GM23248 (cell line): ENCODE results near the gene TLR9. TPM values are rescaled to one million over a fixed set of nuclear protein-coding genes. Genes with fewer than 3 reads are reported as not detected.
A peak's percentile ranks its signal among the peaks of the same experiment; 100 is the strongest.

Source experiments
- DNase-seq: peaks from one replicate; pipeline ENCODE4 v3.0.0-alpha.2; 2015
- H2AFZ ChIP-seq: fragments of 200-600 bp; sonication (generic); 2 replicates; pipeline ENCODE4 v1.6.1; 2016; ENCODE audit warnings: antibody characterized with exemption
- H3F3A ChIP-seq: fragments of 200-600 bp; sonication (generic); 2 replicates; pipeline ENCODE4 v1.6.1; 2016; ENCODE audit warnings: mild to moderate bottlenecking, antibody characterized with exemption, mixed run types; ENCODE audit not compliant: insufficient read depth
- H3K27ac ChIP-seq: fragments of 200-600 bp; sonication (generic); 2 replicates; pipeline ENCODE4 v1.5.1; 2016; ENCODE audit warnings: mild to moderate bottlenecking
- H3K27me3 ChIP-seq: fragments of 200-600 bp; sonication (generic); replicated peaks from 2 replicates; pipeline ENCODE4 v1.6.1; 2016; ENCODE audit warnings: mild to moderate bottlenecking; ENCODE audit not compliant: insufficient read depth
- H3K36me3 ChIP-seq: fragments of 200-600 bp; sonication (generic); 2 replicates; pipeline ENCODE4 v1.6.1; 2016; ENCODE audit warnings: low read depth, mild to moderate bottlenecking
- H3K4me1 ChIP-seq: fragments of 200-600 bp; sonication (generic); 2 replicates; pipeline ENCODE4 v1.6.1; 2016; ENCODE audit warnings: mild to moderate bottlenecking; ENCODE audit not compliant: insufficient read depth
- H3K4me2 ChIP-seq: fragments of 200-600 bp; sonication (generic); one replicate; pipeline ENCODE4 v1.6.1; 2016; ENCODE audit warnings: mild to moderate bottlenecking; ENCODE audit not compliant: unreplicated experiment
- H3K4me3 ChIP-seq: fragments of 200-600 bp; sonication (generic); 2 replicates; pipeline ENCODE4 v1.5.1; 2016; ENCODE audit warnings: mild to moderate bottlenecking
- H3K79me2 ChIP-seq: fragments of 200-600 bp; sonication (generic); 2 replicates; pipeline ENCODE4 v1.6.1; 2016; ENCODE audit warnings: mild to moderate bottlenecking; ENCODE audit not compliant: insufficient read depth
- H3K9ac ChIP-seq: fragments of 200-600 bp; sonication (generic); 2 replicates; pipeline ENCODE4 v1.6.1; 2016; ENCODE audit warnings: mild to moderate bottlenecking
- H3K9me2 ChIP-seq: fragments of 200-600 bp; sonication (generic); 2 replicates; pipeline ENCODE4 v1.6.1; 2016; ENCODE audit warnings: mixed run types, mild to moderate bottlenecking, moderate library complexity; ENCODE audit not compliant: insufficient read depth
- H3K9me3 ChIP-seq: fragments of 200-600 bp; sonication (generic); one replicate; pipeline ENCODE4 v1.6.1; 2017; ENCODE audit warnings: low read depth
- H4K20me1 ChIP-seq: fragments of 200-600 bp; sonication (generic); 2 replicates; pipeline ENCODE4 v1.6.0; 2016; ENCODE audit not compliant: insufficient read depth
- EZH2 ChIP-seq: fragments of 200-600 bp; sonication (generic); IDR thresholded peaks from 2 replicates; pipeline ENCODE4 v1.6.1; 2018; ENCODE audit warnings: antibody characterized with exemption, mild to moderate bottlenecking; ENCODE audit not compliant: insufficient read depth, poor library complexity, severe bottlenecking
- EZH2phosphoT487 ChIP-seq: fragments of 200-600 bp; sonication (generic); IDR thresholded peaks from 2 replicates; pipeline ENCODE4 v1.6.1; 2018; ENCODE audit warnings: antibody characterized with exemption, moderate library complexity, mild to moderate bottlenecking, low read depth; ENCODE audit not compliant: insufficient read depth
- WGBS, 2 experiments: methylation state at CpG; one replicate each; pipeline ENCODE4 v1.1.6; 2015 to 2017; ENCODE audit warnings: low lambda C conversion rate in 2 of 2, low coverage in 1 of 2; ENCODE audit errors: missing lambda C conversion rate in 2 of 2; 5-methylcytosine and 5-hydroxymethylcytosine counted together
- in situ Hi-C: fragments of 300-500 bp; cut with MboI; formaldehyde crosslinking; loops from 2 replicates; pipeline ENCODE4 v1.15.0; 2020
- polyA plus RNA-seq: library from polyadenylated mRNA; unstranded; fragments of >200 nt; fragmentation: Nextera tagmentation; extraction: Ambion mirVana; gene quantifications from 2 replicates; pipeline ENCODE4 v1.2.1, GENCODE V29; 2016
- total RNA-seq: library from RNA; depleted of rRNA; stranded (reverse); fragments of >200 nt; shearing (Covaris generic); gene quantifications from 2 replicates; pipeline ENCODE4 v1.2.3, GENCODE V29; 2014

TLR9 gene
- total and polyA plus RNA-seq, 2 experiments from 2014 or later, result not detected

DNA sequence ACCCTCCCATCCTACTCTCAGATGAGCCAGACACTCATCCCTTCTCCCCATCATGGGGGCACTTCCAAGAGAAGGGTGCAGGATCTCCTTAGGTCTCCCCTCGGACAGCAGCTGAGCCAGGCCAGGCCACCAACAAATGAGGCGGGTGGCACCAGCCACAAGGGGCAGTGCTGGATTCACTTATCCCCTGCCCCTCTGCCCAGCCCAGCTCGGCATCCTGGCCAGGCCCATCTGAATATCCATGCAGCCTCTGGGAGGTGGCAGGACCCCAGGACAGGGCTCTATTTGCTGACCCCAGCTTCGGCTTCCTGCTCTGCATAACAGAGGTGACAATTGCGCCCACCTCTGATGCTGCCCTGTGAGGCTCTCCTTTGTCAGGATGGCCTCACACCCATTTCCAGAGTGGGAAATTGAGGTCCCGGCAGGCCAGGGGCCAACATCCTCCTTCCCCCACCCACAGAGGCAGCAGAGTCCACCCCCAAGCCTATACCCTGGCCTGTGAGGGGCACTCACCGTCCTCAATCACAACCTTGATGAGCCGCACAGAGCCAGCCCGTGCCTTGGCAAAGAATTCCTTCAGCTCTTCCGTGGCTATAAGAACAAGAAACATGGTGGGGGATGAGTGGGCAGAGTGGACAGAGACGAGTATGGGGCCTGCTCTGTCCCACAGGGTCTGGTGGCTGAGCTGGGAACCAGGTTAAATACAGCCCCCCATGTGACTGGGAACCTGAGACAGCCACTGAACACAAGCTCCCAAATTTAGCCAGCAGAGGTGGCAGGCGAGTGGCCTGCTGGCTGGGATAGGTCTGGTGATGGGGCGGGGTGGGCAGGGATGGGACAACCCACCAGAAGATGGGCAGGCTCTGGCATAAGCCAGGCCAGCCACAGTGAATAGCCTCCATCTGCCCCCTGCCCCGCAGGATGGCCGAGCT lies 9.3 kb upstream of the TLR9 start:
- H3K9me2 ChIP-seq, result no peaks in the 10 kb centered on the region
- no peaks in the 10 kb centered on the region for H4K20me1 ChIP-seq
- peaks cover 74% of the 10 kb centered on the region for H3K79me2 ChIP-seq
- TF ChIP-seq EZH2, result no peak
- no peak for TF ChIP-seq EZH2phosphoT487
- H2AFZ ChIP-seq, result no peak overlapping the region
- 77 to 78% methylated on average over 15 of the region's 15 CpGs for WGBS, 2 experiments
- H3K9me3 ChIP-seq, result no peaks in the 10 kb centered on the region
- H3K4me1 ChIP-seq, result peaks cover 19% of the 10 kb centered on the region
- H3K9ac ChIP-seq, result no peak overlapping the region
- H3K27me3 ChIP-seq, result no peaks in the 10 kb centered on the region
- no peaks in the 10 kb centered on the region; the same call in 1 of the 2 replicates for H3K36me3 ChIP-seq
- no peak overlapping the region for H3K4me3 ChIP-seq
- no peak overlapping the region for H3K27ac ChIP-seq
- H3F3A ChIP-seq, result peaks cover 15% of the 10 kb centered on the region
- no peak for DNase-seq
- in situ Hi-C loops, result loop anchor here (10.0 kb wide), 1 partner anchor 110 kb away; no protein-coding TSS in a partner anchor
- no peak overlapping the region for H3K4me2 ChIP-seq

DNA sequence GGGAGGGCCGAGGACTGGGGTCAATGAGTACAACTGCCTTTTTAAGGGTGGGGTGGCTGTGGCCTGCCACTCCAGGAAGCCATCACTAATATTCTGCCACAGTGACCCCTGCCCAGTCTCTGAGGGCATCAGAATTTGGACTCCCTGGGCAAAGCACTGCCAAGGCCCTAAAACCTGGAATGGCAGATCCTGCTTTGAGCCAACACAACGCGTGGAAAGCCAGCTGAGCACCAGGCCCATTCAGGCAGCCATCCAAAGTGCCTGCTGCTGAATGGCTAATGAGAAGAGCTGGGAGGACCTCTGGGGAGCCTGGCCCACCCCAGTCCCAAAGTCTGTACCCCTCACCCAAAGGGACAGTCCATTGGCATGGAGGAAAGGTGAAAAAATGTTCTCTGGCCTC lies 8.5 kb upstream of the TLR9 start:
- Histone ChIP-seq H3K9me2 (no peaks in the 10 kb centered on the region), H3K9me3 (no peaks in the 10 kb centered on the region), H3F3A (0 out of 2 replicates have a peak, but pooled peaks cover 9% of the 10 kb centered on the region), H3K27me3 (no peaks in the 10 kb centered on the region), H3K27ac (no peak overlapping the region), H2AFZ (no peak overlapping the region), H3K4me2 (no peak overlapping the region), H4K20me1 (no peaks in the 10 kb centered on the region), H3K9ac (no peak overlapping the region), H3K79me2 (peaks cover 69% of the 10 kb centered on the region), H3K4me3 (no peak overlapping the region), H3K36me3 (peaks cover 7% of the 10 kb centered on the region; the same call in 1 of the 2 replicates), H3K4me1 (peaks cover 17% of the 10 kb centered on the region; the same call in 1 of the 2 replicates)
- DNase-seq, result no peak
- TF ChIP-seq EZH2 (no peak), EZH2phosphoT487 (no peak)
- in situ Hi-C loops, result loop anchor here (10.0 kb wide), 1 partner anchor 111 kb away; no protein-coding TSS in a partner anchor
- WGBS, 2 experiments, result 90 to 92% methylated on average over 3 of the region's 3 CpGs

DNA sequence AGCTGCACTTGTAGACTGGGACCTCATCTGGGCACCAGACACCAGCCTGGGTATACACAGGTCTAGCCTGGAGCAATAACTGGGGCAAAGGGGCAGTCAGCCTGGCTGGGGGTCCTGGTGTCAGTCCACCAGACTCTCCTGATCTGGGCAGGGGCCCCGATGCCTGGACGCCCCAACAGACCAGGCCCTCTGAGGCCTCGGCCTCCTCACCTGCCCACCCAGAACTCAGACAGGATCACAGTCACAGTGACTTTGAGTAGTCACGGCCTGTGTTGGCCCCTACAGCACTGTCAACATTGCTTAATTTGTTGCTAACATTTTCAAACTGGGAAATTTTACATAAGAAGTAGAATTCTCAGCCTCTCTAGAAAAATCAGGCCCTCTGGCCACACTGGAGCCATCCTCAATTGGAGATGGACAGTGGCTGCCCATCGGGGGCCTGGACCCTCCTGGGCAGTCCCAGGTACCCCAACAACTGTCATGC lies 7.7 kb upstream of the TLR9 start:
- H3K27ac ChIP-seq, result no peak overlapping the region

DNA sequence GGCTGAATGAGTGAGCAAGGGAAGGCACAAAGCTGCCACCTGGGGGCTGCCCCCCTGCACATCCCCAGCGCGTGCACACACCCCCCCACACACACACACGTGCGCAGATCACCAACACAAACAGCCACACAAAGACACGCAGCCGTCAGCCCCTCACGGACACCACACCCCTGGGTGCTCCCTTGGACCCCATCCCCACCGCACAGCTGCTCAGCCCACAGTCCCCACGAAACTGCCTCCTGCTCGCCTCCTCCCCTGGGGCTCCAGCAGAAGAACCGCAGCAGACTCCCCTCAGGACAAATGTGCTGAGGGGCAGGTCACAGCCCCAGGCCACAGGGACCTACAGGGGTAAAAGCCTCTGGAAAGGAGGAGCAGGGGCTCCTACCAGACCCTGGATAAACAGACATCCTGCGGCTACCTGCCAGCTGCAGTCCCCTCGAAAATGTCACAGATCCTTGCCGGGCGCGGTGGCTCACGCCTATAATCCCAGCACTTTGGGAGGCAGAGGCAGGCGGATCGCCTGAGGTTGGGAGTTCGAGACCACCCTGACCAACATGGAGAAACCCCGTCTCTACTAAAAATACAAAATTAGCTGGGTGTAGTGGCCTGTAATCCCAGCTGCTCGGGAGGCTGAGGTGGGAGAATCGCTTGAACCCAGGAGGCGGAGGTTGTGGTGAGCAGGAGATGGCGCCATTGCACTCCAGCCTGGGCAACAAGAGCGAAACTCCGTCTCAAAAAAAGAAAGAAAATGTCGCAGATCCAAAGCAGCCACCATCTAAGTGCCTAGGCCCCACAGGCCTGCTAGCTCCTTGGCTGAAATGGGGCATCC lies 7.0 kb upstream of the TLR9 start:
- no peaks in the 10 kb centered on the region for H4K20me1 ChIP-seq
- peaks cover 12% of the 10 kb centered on the region; the same call in 1 of the 2 replicates for H3K36me3 ChIP-seq
- no peaks in the 10 kb centered on the region for H3K9me2 ChIP-seq
- no peaks in the 10 kb centered on the region for H3K27me3 ChIP-seq
- no peak overlapping the region for H3K4me3 ChIP-seq
- in situ Hi-C loops, result loop anchor here (10.0 kb wide), 1 partner anchor 112 kb away; no protein-coding TSS in a partner anchor
- no peaks in the 10 kb centered on the region for H3F3A ChIP-seq
- no peak overlapping the region for H3K4me2 ChIP-seq
- H2AFZ ChIP-seq, result no peak overlapping the region
- TF ChIP-seq EZH2 (no peak), EZH2phosphoT487 (no peak)
- H3K79me2 ChIP-seq, result peaks cover 56% of the 10 kb centered on the region
- 90% methylated on average over 26 to 28 of the region's 28 CpGs for WGBS, 2 experiments
- H3K9me3 ChIP-seq, result no peaks in the 10 kb centered on the region
- no peak for DNase-seq
- peaks cover 12% of the 10 kb centered on the region; the same call in 1 of the 2 replicates for H3K4me1 ChIP-seq
- no peak overlapping the region for H3K27ac ChIP-seq
- H3K9ac ChIP-seq, result peak overlapping the region; percentile 11; the same call in 1 of the 2 replicates

More for the DNA sequence above, 7.7 kb upstream of the TLR9 start:
- 0 out of 2 replicates have a peak, but pooled peaks cover 5% of the 10 kb centered on the region for H3F3A ChIP-seq
- H3K9me2 ChIP-seq, result no peaks in the 10 kb centered on the region
- in situ Hi-C loops, result loop anchor here (10.0 kb wide), 1 partner anchor 112 kb away; no protein-coding TSS in a partner anchor
- H4K20me1 ChIP-seq, result no peaks in the 10 kb centered on the region
- peaks cover 61% of the 10 kb centered on the region for H3K79me2 ChIP-seq
- peaks cover 17% of the 10 kb centered on the region; the same call in 1 of the 2 replicates for H3K4me1 ChIP-seq
- H3K9ac ChIP-seq, result peak overlapping the region; percentile 11; the same call in 1 of the 2 replicates
- DNase-seq, result no peak
- no peaks in the 10 kb centered on the region for H3K27me3 ChIP-seq
- H3K4me3 ChIP-seq, result no peak overlapping the region
- no peaks in the 10 kb centered on the region for H3K9me3 ChIP-seq
- H3K4me2 ChIP-seq, result no peak overlapping the region
- H3K36me3 ChIP-seq, result peaks cover 12% of the 10 kb centered on the region; the same call in 1 of the 2 replicates
- H2AFZ ChIP-seq, result no peak overlapping the region
- TF ChIP-seq EZH2 (no peak), EZH2phosphoT487 (no peak)
- WGBS, 2 experiments, result 75 to 86% methylated on average over 5 of the region's 5 CpGs
